HepG2 (cell line): ENCODE results near the gene PEAK3. TPM values are rescaled to one million over a fixed set of nuclear protein-coding genes. Genes with fewer than 3 reads are reported as not detected.
A peak's percentile ranks its signal among the peaks of the same experiment; 100 is the strongest.

Source experiments
- ATF7-NPFF ChIP-seq: sonication (generic); formaldehyde crosslinking; IDR thresholded peaks from 2 replicates; pipeline ENCODE4 v1.8.1; 2023; ENCODE audit warnings: mild to moderate bottlenecking, low read depth, missing genetic modification reagents, moderate library complexity
- CBX2 ChIP-seq, 2 experiments: fragments of 200-600 bp in 1 of 2; sonication (generic); formaldehyde crosslinking in 1 of 2; IDR thresholded peaks; 2 replicates each; pipeline versions ENCODE4 v1.7.0 to v1.8.1; 2018 to 2022; ENCODE audit warnings: low read depth in 2 of 2, low read length in 1 of 2, mild to moderate bottlenecking in 1 of 2, missing genetic modification reagents in 1 of 2
- CEBPZ ChIP-seq: IDR thresholded peaks from 2 replicates; pipeline ENCODE4 v1.6.1; 2012; ENCODE audit warnings: low read length, improper control_type of control experiment
- CHD2 ChIP-seq: IDR thresholded peaks from 2 replicates; pipeline ENCODE4 v1.6.1; 2011; ENCODE audit warnings: low read depth, low read length, improper control_type of control experiment
- EEA1 ChIP-seq: sonication (generic); formaldehyde crosslinking; IDR thresholded peaks from 2 replicates; pipeline ENCODE4 v1.5.1; 2020; ENCODE audit warnings: mild to moderate bottlenecking, missing genetic modification reagents, borderline replicate concordance
- HBP1 ChIP-seq: IDR thresholded peaks from 2 replicates; pipeline ENCODE4 v1.6.1; 2016; ENCODE audit warnings: low read depth, control low read depth
- HNF4G ChIP-seq, 2 experiments: sonication (generic) in 1 of 2; formaldehyde crosslinking in 1 of 2; IDR thresholded peaks; 2 replicates each; pipeline versions ENCODE4 v1.4.0 to v1.6.1; 2011 to 2020; ENCODE audit warnings: borderline replicate concordance in 2 of 2, low read depth in 2 of 2, mild to moderate bottlenecking in 2 of 2, low read length in 1 of 2, missing genetic modification reagents in 1 of 2, moderate library complexity in 1 of 2
- MAF1 ChIP-seq: sonication (generic); formaldehyde crosslinking; IDR thresholded peaks from 2 replicates; pipeline ENCODE4 v1.5.0; 2020; ENCODE audit warnings: missing genetic modification reagents, borderline replicate concordance
- MYC ChIP-seq: sonication (generic); formaldehyde crosslinking; IDR thresholded peaks from 2 replicates; pipeline ENCODE4 v1.9.0; 2021; ENCODE audit warnings: missing genetic modification reagents, borderline replicate concordance
- RAD51 ChIP-seq: fragments of 450-650 bp; IDR thresholded peaks from 2 replicates; pipeline ENCODE4 v1.6.1; 2016; ENCODE audit warnings: borderline replicate concordance
- TEF ChIP-seq: sonication (generic); formaldehyde crosslinking; IDR thresholded peaks from 2 replicates; pipeline ENCODE4 v1.5.0; 2020; ENCODE audit warnings: missing genetic modification reagents
- TFDP1 ChIP-seq: IDR thresholded peaks from 2 replicates; pipeline ENCODE4 v1.6.1; 2016; ENCODE audit warnings: missing compliant biosample characterization, missing genetic modification reagents, borderline replicate concordance
- ZNF432 ChIP-seq: sonication (generic); formaldehyde crosslinking; IDR thresholded peaks from 2 replicates; pipeline ENCODE4 v1.5.0; 2020; ENCODE audit warnings: missing genetic modification reagents, mild to moderate bottlenecking, borderline replicate concordance
- ZNF484 ChIP-seq: sonication (generic); formaldehyde crosslinking; IDR thresholded peaks from 2 replicates; pipeline ENCODE4 v1.5.1; 2020; ENCODE audit warnings: mild to moderate bottlenecking, low read depth, missing genetic modification reagents, borderline replicate concordance
- ZNF644 ChIP-seq: IDR thresholded peaks from 2 replicates; pipeline ENCODE4 v1.6.1; 2016; ENCODE audit warnings: low read depth
- ZSCAN12 ChIP-seq: sonication (generic); formaldehyde crosslinking; IDR thresholded peaks from 2 replicates; pipeline ENCODE4 v1.9.0; 2021; ENCODE audit warnings: mild to moderate bottlenecking, missing genetic modification reagents
- ZSCAN20 ChIP-seq: sonication (generic); formaldehyde crosslinking; IDR thresholded peaks from 2 replicates; pipeline ENCODE4 v1.4.0; 2020; ENCODE audit warnings: missing genetic modification reagents, mild to moderate bottlenecking, borderline replicate concordance
- polyA plus RNA-seq, 8 experiments: library from polyadenylated mRNA; depleted of rRNA in 3 of 8; stranded (reverse) in 7 of 8; unstranded in 1 of 8; fragments of >200 nt; fragmentation: Illumina TruSeq in 4 of 8; extraction: Trizol in 4 of 8; gene quantifications; 2 replicates each; pipeline versions ENCODE4 v1.2.1 to v1.2.3, GENCODE V29; 2011 to 2016; ENCODE audit warnings: low read depth in 4 of 8, missing spikeins in 1 of 8, mixed read lengths in 1 of 8; ENCODE audit not compliant: insufficient read depth in 1 of 8
- total RNA-seq, 5 experiments: library from RNA; depleted of rRNA; stranded (reverse); fragments of >200 nt; fragmentation: Illumina TruSeq; extraction: Trizol; gene quantifications; 2 replicates each; pipeline ENCODE4 v1.2.3, GENCODE V29; 2016; ENCODE audit warnings: low read depth in 1 of 5

The PEAK3 gene
- total and polyA plus RNA-seq, 2 of the 13 experiments (the other 11 are each of a cell fraction or from before 2014, with no cell fraction given): not detected

- TF ChIP-seq TEF (CRISPR knock-in tag): peak; percentile 99
- peak; percentile 95 for TF ChIP-seq HBP1 (CRISPR knock-in tag)
- TF ChIP-seq MAF1: no peak; the same call in 1 of the 2 replicates
- TF ChIP-seq HNF4G (IDR thresholded peaks at IDR 0.05; ENCODE audit: borderline replicate concordance, low read depth, low read length): no peak
- peak; percentile 14; the same call in 1 of the 2 replicates for TF ChIP-seq HNF4G (CRISPR knock-in tag; IDR thresholded peaks at IDR 0.05; ENCODE audit: borderline replicate concordance, low read depth)
- peak; percentile 99 for TF ChIP-seq TFDP1 (CRISPR knock-in tag)
- no peak for TF ChIP-seq RAD51
- TF ChIP-seq ZNF432 (CRISPR knock-in tag): no peak
- TF ChIP-seq CBX2 (IDR thresholded peaks at IDR 0.05; ENCODE audit: low read depth, low read length): no peak
- peak; percentile 73 for TF ChIP-seq CBX2 (CRISPR knock-in tag; IDR thresholded peaks at IDR 0.05; ENCODE audit: low read depth)
- TF ChIP-seq ATF7-NPFF (CRISPR knock-in tag): peak; percentile 95
- TF ChIP-seq CHD2: no peak; the same call in 1 of the 2 replicates
- TF ChIP-seq ZSCAN20 (CRISPR knock-in tag): 0 out of 2 replicates have a peak, but pooled peaks have one; percentile 23
- TF ChIP-seq ZSCAN12 (CRISPR knock-in tag): 0 out of 2 replicates have a peak, but pooled peaks have one; percentile 57
- no peak for TF ChIP-seq CEBPZ
- no peak for TF ChIP-seq ZNF644 (CRISPR knock-in tag)
- peak; percentile 86 for TF ChIP-seq MYC (CRISPR knock-in tag)
- TF ChIP-seq ZNF484: 0 out of 2 replicates have a peak, but pooled peaks have one; percentile 68
- peak; percentile 88; the same call in 1 of the 2 replicates for TF ChIP-seq EEA1
Observed at GRCh38 chr19:2236314-2237050, 45.5 kb downstream of the PEAK3 start, which contains the start of the genes PLEKHJ1 and SF3A2 (continued).
